Hepatocyte (in vitro differentiated cells): Measurements from ENCODE around the gene ZBTB7C. TPM values are rescaled to one million over a fixed set of nuclear protein-coding genes. Genes with fewer than 3 reads are reported as not detected.

Experiments
- DNase-seq: peaks from one replicate; pipeline ENCODE4 v3.0.0-alpha.2; 2016; ENCODE audit warnings: low spot score
- H2AFZ ChIP-seq: fragments of 200-600 bp; sonication (generic); 2 replicates; pipeline ENCODE4 v1.6.0; 2016; ENCODE audit warnings: antibody characterized with exemption, mild to moderate bottlenecking
- H3K27ac ChIP-seq: fragments of 200-600 bp; sonication (generic); 2 replicates; pipeline ENCODE4 v1.5.1; 2016; ENCODE audit warnings: mild to moderate bottlenecking
- H3K27me3 ChIP-seq: fragments of 200-600 bp; sonication (generic); 2 replicates; pipeline ENCODE4 v1.6.1; 2016
- H3K36me3 ChIP-seq: fragments of 200-600 bp; sonication (generic); replicated peaks from 2 replicates; pipeline ENCODE4 v1.5.1; 2016; ENCODE audit warnings: low read depth; ENCODE audit not compliant: insufficient read depth
- H3K4me1 ChIP-seq: fragments of 200-600 bp; sonication (generic); 2 replicates; pipeline ENCODE4 v1.5.1; 2016; ENCODE audit warnings: mild to moderate bottlenecking, moderate library complexity; ENCODE audit not compliant: insufficient read depth
- H3K4me2 ChIP-seq: fragments of 200-600 bp; sonication (generic); 2 replicates; pipeline ENCODE4 v1.6.0; 2016
- H3K4me3 ChIP-seq: fragments of 200-600 bp; sonication (generic); 2 replicates; pipeline ENCODE4 v1.5.1; 2016; ENCODE audit warnings: mild to moderate bottlenecking
- H3K79me2 ChIP-seq: fragments of 200-600 bp; sonication (generic); 2 replicates; pipeline ENCODE4 v1.6.0; 2017; ENCODE audit warnings: mild to moderate bottlenecking
- H3K9me2 ChIP-seq: fragments of 200-600 bp; sonication (generic); replicated peaks from 2 replicates; pipeline ENCODE4 v1.6.0; 2017; ENCODE audit warnings: mild to moderate bottlenecking; ENCODE audit not compliant: insufficient read depth
- H3K9me3 ChIP-seq: fragments of 200-600 bp; sonication (generic); 2 replicates; pipeline ENCODE4 v1.5.1; 2016; ENCODE audit warnings: low read depth, mild to moderate bottlenecking
- H4K20me1 ChIP-seq: fragments of 200-600 bp; sonication (generic); 2 replicates; pipeline ENCODE4 v1.6.0; 2016; ENCODE audit warnings: mild to moderate bottlenecking; ENCODE audit not compliant: insufficient read depth, poor library complexity, severe bottlenecking
- EZH2 ChIP-seq: fragments of 200-600 bp; sonication (generic); IDR thresholded peaks from 2 replicates; pipeline ENCODE4 v1.6.1; 2016; ENCODE audit warnings: antibody characterized with exemption, mild to moderate bottlenecking, borderline replicate concordance
- EZH2phosphoT487 ChIP-seq: fragments of 200-600 bp; sonication (generic); IDR thresholded peaks from one replicate; pipeline ENCODE4 v1.6.1; 2018; ENCODE audit warnings: antibody characterized with exemption, mild to moderate bottlenecking, low read depth, moderate library complexity; ENCODE audit not compliant: unreplicated experiment, severe bottlenecking
- WGBS: methylation state at CpG from one replicate; pipeline ENCODE4 v1.1.6; 2016; ENCODE audit warnings: low lambda C conversion rate; ENCODE audit errors: missing lambda C conversion rate; 5-methylcytosine and 5-hydroxymethylcytosine counted together
- polyA plus RNA-seq: library from polyadenylated mRNA; unstranded; fragments of >200 nt; fragmentation: Nextera tagmentation; extraction: Ambion mirVana; gene quantifications from 2 replicates; pipeline ENCODE4 v1.2.1, GENCODE V29; 2016
- total RNA-seq: library from RNA; depleted of rRNA; stranded (reverse); fragments of >200 nt; gene quantifications from 2 replicates; pipeline ENCODE4 v1.2.3, GENCODE V29; 2014
- TF ChIP-seq, protein P1 (sequence below): fragments of 200-600 bp; sonication (generic); IDR thresholded peaks from 2 replicates; pipeline ENCODE4 v1.5.1; 2016; ENCODE audit warnings: antibody characterized with exemption, mild to moderate bottlenecking; ENCODE audit not compliant: poor library complexity

Gene ZBTB7C
- total and polyA plus RNA-seq, 2 experiments from 2014 or later: 0.70 to 1.0 TPM

DNA sequence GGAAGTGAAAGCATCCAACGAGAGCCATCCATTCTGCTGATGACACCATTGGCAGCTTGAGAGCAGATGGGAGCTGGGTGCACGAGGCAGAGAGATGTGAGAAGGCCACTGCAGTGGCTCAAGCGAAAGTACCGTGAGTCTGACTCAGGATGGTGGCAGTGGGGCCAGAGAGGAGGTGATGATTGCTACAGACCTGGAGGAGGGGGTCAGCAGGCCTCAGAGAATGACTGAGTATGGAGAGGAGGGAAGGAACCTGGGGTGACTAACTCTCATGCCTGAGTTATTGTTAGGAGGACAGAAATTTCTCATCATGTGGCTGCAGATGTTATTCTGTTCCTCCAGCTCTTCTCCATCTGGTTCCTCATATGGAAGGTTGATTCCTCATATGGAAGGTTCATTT lies 8.8 kb upstream of the ZBTB7C start:
- Histone ChIP-seq H3K4me1 (no peaks in the 10 kb centered on the region), H3K36me3 (no peaks in the 10 kb centered on the region), H3K27me3 (peaks cover 28% of the 10 kb centered on the region), H4K20me1 (no peaks in the 10 kb centered on the region), H3K4me3 (no peak overlapping the region), H3K27ac (no peak overlapping the region), H3K79me2 (no peaks in the 10 kb centered on the region), H3K9me3 (no peaks in the 10 kb centered on the region), H3K4me2 (no peak overlapping the region), H2AFZ (no peak overlapping the region), H3K9me2 (no peaks in the 10 kb centered on the region)
- no peak for DNase-seq
- no peak for TF ChIP-seq EZH2
- TF ChIP-seq, protein P1, sequence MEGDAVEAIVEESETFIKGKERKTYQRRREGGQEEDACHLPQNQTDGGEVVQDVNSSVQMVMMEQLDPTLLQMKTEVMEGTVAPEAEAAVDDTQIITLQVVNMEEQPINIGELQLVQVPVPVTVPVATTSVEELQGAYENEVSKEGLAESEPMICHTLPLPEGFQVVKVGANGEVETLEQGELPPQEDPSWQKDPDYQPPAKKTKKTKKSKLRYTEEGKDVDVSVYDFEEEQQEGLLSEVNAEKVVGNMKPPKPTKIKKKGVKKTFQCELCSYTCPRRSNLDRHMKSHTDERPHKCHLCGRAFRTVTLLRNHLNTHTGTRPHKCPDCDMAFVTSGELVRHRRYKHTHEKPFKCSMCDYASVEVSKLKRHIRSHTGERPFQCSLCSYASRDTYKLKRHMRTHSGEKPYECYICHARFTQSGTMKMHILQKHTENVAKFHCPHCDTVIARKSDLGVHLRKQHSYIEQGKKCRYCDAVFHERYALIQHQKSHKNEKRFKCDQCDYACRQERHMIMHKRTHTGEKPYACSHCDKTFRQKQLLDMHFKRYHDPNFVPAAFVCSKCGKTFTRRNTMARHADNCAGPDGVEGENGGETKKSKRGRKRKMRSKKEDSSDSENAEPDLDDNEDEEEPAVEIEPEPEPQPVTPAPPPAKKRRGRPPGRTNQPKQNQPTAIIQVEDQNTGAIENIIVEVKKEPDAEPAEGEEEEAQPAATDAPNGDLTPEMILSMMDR: no peak
- TF ChIP-seq EZH2phosphoT487: no peak
- 74% methylated on average over 4 of the region's 4 CpGs for WGBS

DNA sequence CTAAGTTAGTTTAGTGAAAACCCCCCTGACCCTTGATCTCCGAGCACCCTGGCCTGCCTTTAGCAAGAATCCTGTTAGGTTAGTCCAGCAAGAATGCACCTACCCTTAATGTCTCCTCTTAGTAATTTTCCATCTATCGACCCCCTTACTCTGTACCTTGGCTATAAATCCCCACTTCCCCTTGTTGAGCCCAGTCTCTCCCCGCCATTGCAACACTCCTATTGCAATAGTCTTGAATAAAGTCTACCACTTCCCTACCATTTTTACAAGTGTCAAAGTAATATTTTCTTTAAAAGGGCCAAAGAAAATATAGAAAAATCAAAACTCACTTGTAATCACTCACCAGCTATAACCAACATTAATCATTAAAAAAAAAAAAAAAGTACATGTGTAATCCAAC lies 4.2 kb upstream of the ZBTB7C start:
- Histone ChIP-seq H3K4me2 (no peak overlapping the region), H3K27ac (no peak overlapping the region), H3K4me1 (peaks cover 2% of the 10 kb centered on the region), H3K27me3 (peaks cover 37% of the 10 kb centered on the region), H2AFZ (no peak overlapping the region), H3K9me2 (no peaks in the 10 kb centered on the region), H4K20me1 (no peaks in the 10 kb centered on the region), H3K36me3 (no peaks in the 10 kb centered on the region), H3K9me3 (no peaks in the 10 kb centered on the region), H3K79me2 (no peaks in the 10 kb centered on the region), H3K4me3 (no peak overlapping the region)
- WGBS: 94% methylated on average over 3 of the region's 3 CpGs
- DNase-seq: no peak
- TF ChIP-seq EZH2: no peak

DNA sequence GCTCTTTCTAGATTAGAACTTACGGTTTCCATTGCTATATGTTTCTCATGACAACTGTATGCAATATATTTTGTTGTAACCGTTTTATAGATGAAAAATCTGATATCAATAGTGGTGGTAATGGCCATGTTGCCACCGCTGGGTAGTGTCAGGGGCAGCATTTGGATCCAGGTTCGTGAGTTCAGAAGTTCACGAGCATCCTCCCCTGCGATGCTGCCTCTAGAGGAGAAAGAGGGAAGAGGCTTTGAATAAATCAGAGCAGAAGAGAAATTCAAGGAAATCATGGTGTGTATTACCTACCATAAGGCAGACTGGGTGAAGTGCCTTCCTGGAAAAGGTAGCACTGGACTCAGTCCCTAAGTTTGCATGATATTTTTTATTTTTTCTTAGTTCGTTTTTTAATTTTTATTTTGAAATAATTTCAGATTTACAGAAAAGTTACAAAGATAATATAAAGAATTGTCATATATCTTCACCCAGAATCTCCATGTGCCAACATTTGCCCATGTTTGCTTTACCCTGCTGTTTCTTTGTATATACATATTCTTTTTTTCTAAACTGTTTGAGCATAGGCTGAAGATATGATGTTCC lies 3.3 kb upstream of the ZBTB7C start:
- Histone ChIP-seq H3K9me3 (no peaks in the 10 kb centered on the region), H3K4me1 (peaks cover 7% of the 10 kb centered on the region), H3K9me2 (no peaks in the 10 kb centered on the region), H3K27me3 (peaks cover 46% of the 10 kb centered on the region), H3K79me2 (no peaks in the 10 kb centered on the region), H2AFZ (no peak overlapping the region), H3K4me3 (no peak overlapping the region), H3K27ac (no peak overlapping the region), H4K20me1 (no peaks in the 10 kb centered on the region), H3K4me2 (no peak overlapping the region), H3K36me3 (no peaks in the 10 kb centered on the region)
- WGBS: 9% methylated on average over 7 of the region's 7 CpGs
- TF ChIP-seq, protein P1: peak; percentile 68
- TF ChIP-seq EZH2 (no peak), EZH2phosphoT487 (no peak)
- peak; percentile 58 for DNase-seq

DNA sequence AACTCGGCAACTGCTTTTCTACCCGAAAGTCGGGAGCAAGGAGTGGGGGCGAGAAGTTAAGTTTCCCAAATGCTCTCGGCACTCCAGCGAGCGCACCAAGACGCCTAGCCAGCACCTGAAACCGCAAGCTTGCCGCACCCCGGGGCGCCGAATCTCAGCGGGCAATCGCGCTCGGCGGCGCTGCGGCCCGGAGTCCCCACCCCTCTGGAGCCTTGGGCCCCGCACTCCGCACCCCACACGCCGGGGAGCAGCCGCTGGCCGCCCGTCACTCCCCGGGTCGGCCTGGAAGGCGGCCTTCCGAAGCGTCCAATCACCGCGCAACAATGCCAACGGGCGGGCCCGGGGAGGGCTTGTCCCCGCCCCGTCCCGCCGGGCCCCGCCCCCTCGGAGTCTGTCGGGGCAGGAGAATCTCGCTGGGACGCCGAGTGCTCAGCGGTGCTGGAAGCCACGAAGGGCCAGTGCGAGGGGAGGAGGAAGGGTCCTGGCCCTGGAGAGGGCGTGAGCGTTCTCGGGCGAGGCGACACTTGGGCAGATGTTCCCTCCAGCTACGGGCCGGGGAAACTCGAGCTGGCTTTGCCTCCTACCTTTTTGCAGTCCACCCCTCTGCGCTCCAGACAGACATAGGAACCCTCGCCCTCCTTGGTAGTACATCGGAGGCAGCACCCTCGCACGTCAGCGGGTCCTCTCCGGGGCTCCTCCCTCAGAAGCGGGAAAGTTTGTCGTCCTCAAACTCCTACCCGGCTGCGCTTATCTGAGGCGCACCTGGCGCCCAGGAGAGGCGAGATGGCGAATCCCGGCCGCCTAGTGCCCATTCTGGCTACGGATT lies 1.1 kb upstream of the ZBTB7C start:
- TF ChIP-seq EZH2phosphoT487: no peak
- TF ChIP-seq, protein P1: no peak
- no peak for TF ChIP-seq EZH2
- Histone ChIP-seq H3K4me1 (peaks cover 7% of the 10 kb centered on the region), H3K27ac (no peak overlapping the region), H3K4me3 (peak overlapping the region; percentile 89), H3K79me2 (no peaks in the 10 kb centered on the region), H3K27me3 (peaks cover 51% of the 10 kb centered on the region), H3K9me3 (no peaks in the 10 kb centered on the region), H3K9me2 (no peaks in the 10 kb centered on the region), H3K36me3 (no peaks in the 10 kb centered on the region), H4K20me1 (no peaks in the 10 kb centered on the region), H3K4me2 (peak overlapping the region; percentile 100), H2AFZ (peak overlapping the region; percentile 95)
- under 1% methylated on average over 45 of the region's 77 CpGs for WGBS
- peak; percentile 94 for DNase-seq
